GM12801 (cell line): ENCODE results near the gene CELSR3.

Source experiments
- CTCF ChIP-seq: IDR thresholded peaks from one replicate; pipeline ENCODE4 v1.5.1; 2011; ENCODE audit warnings: control low read depth; ENCODE audit not compliant: insufficient read length; ENCODE audit errors: extremely low read depth

The CELSR3 gene

GRCh38 chr3:48595075-48595525 lies 67.6 kb downstream of the CELSR3 start, which contains the start of gene COL7A1:
TSS of gene COL7A1 (minus strand) at chr3:48595329. CDS start at chr3:48595159, 170 bp downstream.
- TF ChIP-seq CTCF = no peak

GRCh38 chr3:48594417-48595049 lies 68.2 kb downstream of the CELSR3 start:
- TF ChIP-seq CTCF = no peak

- no peak for TF ChIP-seq CTCF
Measured at GRCh38 chr3:48593337-48593736, 69.3 kb downstream of the CELSR3 start.

GRCh38 chr3:48592519-48593087 lies 70.1 kb downstream of the CELSR3 start:
- TF ChIP-seq CTCF = no peak

- no peak for TF ChIP-seq CTCF
Measured at GRCh38 chr3:48591886-48592518, 70.7 kb downstream of the CELSR3 start.

GRCh38 chr3:48591436-48591835 lies 71.2 kb downstream of the CELSR3 start:
- TF ChIP-seq CTCF = no peak

GRCh38 chr3:48588230-48588629 lies 74.5 kb downstream of the CELSR3 start:
- TF ChIP-seq CTCF = no peak
